Pancreas (tissue), 10 donors: ENCODE data around the gene ONECUT1. TPM values are rescaled to one million over a fixed set of nuclear protein-coding genes. Genes with fewer than 3 reads are reported as not detected.

ENCODE experiments used
- ATAC-seq, 4 donors: fragments of 200-7000 bp; cut with Tn5 transposase; one replicate each; pipeline versions ENCODE4 v1.8.0 to v1.9.1; 2020; ENCODE audit warnings: mild to moderate bottlenecking in 4 of 4, moderate library complexity in 4 of 4
- DNase-seq, 6 donors: peaks; one replicate each; pipeline ENCODE4 v3.0.0-alpha.2; 2020
- FAIRE-seq: peaks from 2 replicates; lab custom pipeline; 2012; peaks lifted over from hg19 to GRCh38; lab: Jason Lieb, UNC
- H3K27ac ChIP-seq, 4 donors: fragments of 200-600 bp; sonication (generic); 1 replicate in 3 of 4; 2 replicates in 1 of 4; pipeline versions ENCODE4 v1.5.0 to v1.8.0; 2020
- H3K27me3 ChIP-seq, 4 donors: fragments of 200-600 bp; one replicate each; pipeline ENCODE4 v1.8.0; 2021
- H3K36me3 ChIP-seq, 3 donors: fragments of 200-600 bp; sonication (generic) in 1 of 3; one replicate each; pipeline versions ENCODE4 v1.5.0 to v1.8.0; 2020 to 2021
- H3K4me1 ChIP-seq, 3 donors: fragments of 200-600 bp; one replicate each; pipeline ENCODE4 v1.8.0; 2021
- H3K4me3 ChIP-seq, 4 donors: fragments of 200-600 bp; sonication (generic) in 2 of 4; one replicate each; pipeline versions ENCODE4 v1.5.0 to v1.8.0; 2020 to 2021
- H3K9me3 ChIP-seq, 4 donors: fragments of 200-600 bp; one replicate each; pipeline ENCODE4 v1.8.0; 2021
- CTCF ChIP-seq, 4 donors: fragments of 200-600 bp; sonication (generic) in 3 of 4; IDR thresholded peaks; one replicate each; pipeline versions ENCODE4 v1.5.0 to v1.8.0; 2021; ENCODE audit warnings: antibody characterized with exemption in 4 of 4
- WGBS, 2 donors: extraction: QIAGEN DNeasy Blood & Tissue Kit; methylation state at CpG; one replicate each; pipeline ENCODE4 v1.1.7; 2013; 5-methylcytosine and 5-hydroxymethylcytosine counted together
- intact Hi-C, 3 donors: fragments of 100-400 bp; cut with DNase I; formaldehyde crosslinking; loops; one replicate each; pipeline versions ENCODE4 v1.11.1 to v1.14.2; 2022
- polyA plus RNA-seq, 2 donors: library from polyadenylated mRNA; stranded (reverse); fragments of 200-250 nt; gene quantifications; one replicate each; pipeline ENCODE4 v1.2.3, GENCODE V29; 2013
- total RNA-seq, 6 donors: library from RNA; stranded (reverse); fragmentation: NEBNext Ultra II Directional in 4 of 6; extraction: Animal tissue kit (Norgen Biotek cat#: 25700) in 4 of 6; gene quantifications; one replicate each; pipeline versions ENCODE4 v1.2.1 to v1.2.4, GENCODE V29; 2021 to 2023
- donor health status: healthy with polysubstance abuse.
- donor health status: DM: no; HTN: no; CAD: no; lungs with moderate emphysema.
- donor health status: DM: no; HTN: no; CAD: no.
- donor health status: control.
- donor health status: control.
- donor health status: Bipolar disorder and iron deficiency.
- donor health status: DM: yes; HTN: yes; CAD: no.
- donor health status: DM: no; HTN: no; CAD: no.
- donor health status: DM: no; HTN: no; CAD: no.
- donor health status: DM: yes; HTN: yes; CAD: no.

Gene ONECUT1
- total and polyA plus RNA-seq, 8 donors: 8.0 to 56.2 (median 36.8) TPM

GRCh38 chr15:52801748-52802085 lies 11.6 kb upstream of the ONECUT1 start:
- intact Hi-C loops: no loop called here
- no peaks in the 10 kb centered on the region for H3K36me3 ChIP-seq
- ATAC-seq: no peak
- WGBS, 2 donors: 75 to 81% methylated on average over 14 of the region's 14 CpGs
- no peak for TF ChIP-seq CTCF (IDR thresholded peaks at IDR 0.05)
- H3K4me1 ChIP-seq: peaks cover 16 to 32% (median 26%) of the 10 kb centered on the region in 3 donors
- no peaks in the 10 kb centered on the region for H3K27me3 ChIP-seq
- no peaks in the 10 kb centered on the region for H3K9me3 ChIP-seq
- no peak for DNase-seq
- no peak overlapping the region for H3K27ac ChIP-seq
- H3K4me3 ChIP-seq: no peak overlapping the region
- no peak for FAIRE-seq

GRCh38 chr15:52800828-52801747 lies 11.0 kb upstream of the ONECUT1 start:
- 80 to 87% methylated on average over 44 of the region's 44 CpGs for WGBS, 2 donors

GRCh38 chr15:52799145-52799811 lies 9.1 kb upstream of the ONECUT1 start:
- H3K36me3 ChIP-seq: no peaks in the 10 kb centered on the region
- H3K9me3 ChIP-seq: no peaks in the 10 kb centered on the region
- H3K4me3 ChIP-seq: no peak overlapping the region
- peaks cover 5 to 15% (median 15%) of the 10 kb centered on the region in 3 donors for H3K4me1 ChIP-seq
- H3K27me3 ChIP-seq: no peaks in the 10 kb centered on the region
- FAIRE-seq: no peak
- no peak for TF ChIP-seq CTCF (IDR thresholded peaks at IDR 0.05)
- no peak overlapping the region for H3K27ac ChIP-seq
- intact Hi-C loops: loop anchor here in 1 of 3 donors (10.0 kb wide), 1 partner anchor 276 kb away; no protein-coding TSS in a partner anchor
- WGBS, 2 donors: 64 to 67% methylated on average over 9 of the region's 9 CpGs
- no peak for ATAC-seq
- DNase-seq: no peak

More at GRCh38 chr15:52800828-52801747, 11.0 kb upstream of the ONECUT1 start:
- DNase-seq (peak in 1 of 6 donors; percentile 68), ATAC-seq (no peak), FAIRE-seq (no peak)
- no peak for TF ChIP-seq CTCF (IDR thresholded peaks at IDR 0.05)
- Histone ChIP-seq H3K27ac (no peak overlapping the region), H3K4me1 (peaks cover 10 to 25% (median 20%) of the 10 kb centered on the region in 3 donors), H3K27me3 (no peaks in the 10 kb centered on the region), H3K4me3 (no peak overlapping the region), H3K36me3 (no peaks in the 10 kb centered on the region), H3K9me3 (no peaks in the 10 kb centered on the region)
- intact Hi-C loops: no loop called here

- Histone ChIP-seq H3K4me1 (peaks cover 5 to 15% (median 15%) of the 10 kb centered on the region in 3 donors), H3K9me3 (no peaks in the 10 kb centered on the region), H3K4me3 (no peak overlapping the region), H3K27me3 (no peaks in the 10 kb centered on the region), H3K27ac (no peak overlapping the region), H3K36me3 (no peaks in the 10 kb centered on the region)
- FAIRE-seq: no peak
- 79 to 80% methylated on average over 28 of the region's 28 CpGs for WGBS, 2 donors
- intact Hi-C loops: loop anchor here in 1 of 3 donors (10.0 kb wide), 1 partner anchor 276 kb away; no protein-coding TSS in a partner anchor
- no peak for TF ChIP-seq CTCF (IDR thresholded peaks at IDR 0.05)
- no peak for ATAC-seq
- DNase-seq: peak in 1 of 6 donors; percentile 52
These were observed 8.5 kb upstream of the ONECUT1 start for GRCh38 chr15:52798529-52799101.
